HCT116 (cell line): ENCODE measurements around the gene KCNJ8.

Experiments
- ATF3 ChIP-seq: IDR thresholded peaks from 2 replicates; pipeline ENCODE4 v1.6.1; 2012
- CEBPB ChIP-seq: IDR thresholded peaks from 2 replicates; pipeline ENCODE4 v1.6.1; 2012; ENCODE audit warnings: low read depth
- EGR1 ChIP-seq: IDR thresholded peaks from 2 replicates; pipeline ENCODE4 v1.6.1; 2012; ENCODE audit warnings: low read depth
- EZH2phosphoT487 ChIP-seq: fragments of 200-600 bp; IDR thresholded peaks from 2 replicates; pipeline ENCODE4 v1.6.1; 2018; ENCODE audit warnings: antibody characterized with exemption, borderline replicate concordance
- MAX ChIP-seq: IDR thresholded peaks from 2 replicates; pipeline ENCODE4 v1.6.1; 2012
- POLR2A ChIP-seq: IDR thresholded peaks from 2 replicates; pipeline ENCODE4 v1.7.0; 2011; ENCODE audit warnings: borderline replicate concordance; ENCODE audit not compliant: insufficient read depth, insufficient read length; ENCODE audit errors: extremely low read depth
- POLR2AphosphoS5 ChIP-seq: IDR thresholded peaks from 2 replicates; pipeline ENCODE4 v1.6.1; 2011; ENCODE audit warnings: mild to moderate bottlenecking, low read depth, low read length, moderate library complexity
- TCF7L2 ChIP-seq: IDR thresholded peaks from 2 replicates; pipeline ENCODE4 v1.7.0; 2011; ENCODE audit warnings: borderline replicate concordance, inconsistent platforms; ENCODE audit not compliant: insufficient read depth, insufficient read length; ENCODE audit errors: extremely low read depth
- YY1 ChIP-seq: IDR thresholded peaks from 2 replicates; pipeline ENCODE4 v1.6.1; 2011; ENCODE audit warnings: low read length, low read depth, moderate library complexity, mild to moderate bottlenecking; ENCODE audit not compliant: insufficient replicate concordance; ENCODE audit errors: extremely low read depth
- ZBTB33 ChIP-seq: IDR thresholded peaks from 2 replicates; pipeline ENCODE4 v1.6.1; 2011; ENCODE audit warnings: mild to moderate bottlenecking, low read length, moderate library complexity; ENCODE audit not compliant: insufficient replicate concordance; ENCODE audit errors: extremely low read depth
- TF ChIP-seq, protein P1 (sequence below), 3 experiments: fragments of 200-600 bp in 1 of 3; sonication (generic) in 1 of 3; IDR thresholded peaks in 2 of 3; conservative IDR thresholded peaks in 1 of 3; 2 replicates each; pipeline ENCODE4 v1.5.1; 2012 to 2017; ENCODE audit warnings: low read depth in 2 of 3, low read length in 2 of 3, antibody characterized with exemption in 1 of 3, borderline replicate concordance in 1 of 3, control low read depth in 1 of 3, mild to moderate bottlenecking in 1 of 3, mixed read lengths in 1 of 3, mixed run types in 1 of 3, moderate library complexity in 1 of 3; ENCODE audit not compliant: insufficient read depth in 1 of 3
- TF ChIP-seq, protein P2 (sequence below): IDR thresholded peaks from 2 replicates; pipeline ENCODE4 v1.6.1; 2012; ENCODE audit warnings: low read depth

DNA sequence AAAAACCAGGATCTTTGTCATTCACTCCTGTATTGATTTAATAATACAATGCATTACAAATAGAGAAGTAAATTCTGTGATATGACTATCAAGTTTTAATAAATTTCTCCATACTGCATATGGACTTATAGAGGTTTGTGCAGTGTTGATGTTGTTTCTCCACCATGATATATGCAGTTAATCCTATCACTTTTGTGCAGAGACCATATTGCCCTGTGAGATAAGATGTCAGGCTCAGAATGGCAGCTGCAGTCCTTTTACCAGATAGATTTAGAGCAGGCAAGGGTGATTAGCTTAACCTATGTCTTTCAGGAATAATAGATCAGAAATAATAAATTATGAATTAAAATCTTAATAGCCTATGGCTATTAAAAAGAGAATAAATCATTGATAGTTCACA, 38.6 kb upstream of the KCNJ8 start:
- TF ChIP-seq, protein P1, sequence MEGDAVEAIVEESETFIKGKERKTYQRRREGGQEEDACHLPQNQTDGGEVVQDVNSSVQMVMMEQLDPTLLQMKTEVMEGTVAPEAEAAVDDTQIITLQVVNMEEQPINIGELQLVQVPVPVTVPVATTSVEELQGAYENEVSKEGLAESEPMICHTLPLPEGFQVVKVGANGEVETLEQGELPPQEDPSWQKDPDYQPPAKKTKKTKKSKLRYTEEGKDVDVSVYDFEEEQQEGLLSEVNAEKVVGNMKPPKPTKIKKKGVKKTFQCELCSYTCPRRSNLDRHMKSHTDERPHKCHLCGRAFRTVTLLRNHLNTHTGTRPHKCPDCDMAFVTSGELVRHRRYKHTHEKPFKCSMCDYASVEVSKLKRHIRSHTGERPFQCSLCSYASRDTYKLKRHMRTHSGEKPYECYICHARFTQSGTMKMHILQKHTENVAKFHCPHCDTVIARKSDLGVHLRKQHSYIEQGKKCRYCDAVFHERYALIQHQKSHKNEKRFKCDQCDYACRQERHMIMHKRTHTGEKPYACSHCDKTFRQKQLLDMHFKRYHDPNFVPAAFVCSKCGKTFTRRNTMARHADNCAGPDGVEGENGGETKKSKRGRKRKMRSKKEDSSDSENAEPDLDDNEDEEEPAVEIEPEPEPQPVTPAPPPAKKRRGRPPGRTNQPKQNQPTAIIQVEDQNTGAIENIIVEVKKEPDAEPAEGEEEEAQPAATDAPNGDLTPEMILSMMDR (IDR thresholded peaks at IDR 0.05 in 2 of 3, conservative IDR thresholded peaks at IDR 0.05 in 1 of 3; ENCODE audit: borderline replicate concordance in 1 of 3, insufficient read depth in 1 of 3, low read depth in 2 of 3, low read length in 2 of 3): no peak
- TF ChIP-seq POLR2A (no peak), ZBTB33 (no peak), EGR1 (no peak), ATF3 (no peak), MAX (no peak), EZH2phosphoT487 (no peak), CEBPB (no peak), TCF7L2 (no peak), POLR2AphosphoS5 (no peak), YY1 (no peak)
- TF ChIP-seq, protein P2, sequence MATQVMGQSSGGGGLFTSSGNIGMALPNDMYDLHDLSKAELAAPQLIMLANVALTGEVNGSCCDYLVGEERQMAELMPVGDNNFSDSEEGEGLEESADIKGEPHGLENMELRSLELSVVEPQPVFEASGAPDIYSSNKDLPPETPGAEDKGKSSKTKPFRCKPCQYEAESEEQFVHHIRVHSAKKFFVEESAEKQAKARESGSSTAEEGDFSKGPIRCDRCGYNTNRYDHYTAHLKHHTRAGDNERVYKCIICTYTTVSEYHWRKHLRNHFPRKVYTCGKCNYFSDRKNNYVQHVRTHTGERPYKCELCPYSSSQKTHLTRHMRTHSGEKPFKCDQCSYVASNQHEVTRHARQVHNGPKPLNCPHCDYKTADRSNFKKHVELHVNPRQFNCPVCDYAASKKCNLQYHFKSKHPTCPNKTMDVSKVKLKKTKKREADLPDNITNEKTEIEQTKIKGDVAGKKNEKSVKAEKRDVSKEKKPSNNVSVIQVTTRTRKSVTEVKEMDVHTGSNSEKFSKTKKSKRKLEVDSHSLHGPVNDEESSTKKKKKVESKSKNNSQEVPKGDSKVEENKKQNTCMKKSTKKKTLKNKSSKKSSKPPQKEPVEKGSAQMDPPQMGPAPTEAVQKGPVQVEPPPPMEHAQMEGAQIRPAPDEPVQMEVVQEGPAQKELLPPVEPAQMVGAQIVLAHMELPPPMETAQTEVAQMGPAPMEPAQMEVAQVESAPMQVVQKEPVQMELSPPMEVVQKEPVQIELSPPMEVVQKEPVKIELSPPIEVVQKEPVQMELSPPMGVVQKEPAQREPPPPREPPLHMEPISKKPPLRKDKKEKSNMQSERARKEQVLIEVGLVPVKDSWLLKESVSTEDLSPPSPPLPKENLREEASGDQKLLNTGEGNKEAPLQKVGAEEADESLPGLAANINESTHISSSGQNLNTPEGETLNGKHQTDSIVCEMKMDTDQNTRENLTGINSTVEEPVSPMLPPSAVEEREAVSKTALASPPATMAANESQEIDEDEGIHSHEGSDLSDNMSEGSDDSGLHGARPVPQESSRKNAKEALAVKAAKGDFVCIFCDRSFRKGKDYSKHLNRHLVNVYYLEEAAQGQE: no peak
